GM10266 (cell line): ENCODE measurements around the gene GNPDA2.

Source experiments
- DNase-seq: peaks from one replicate; pipeline ENCODE4 v3.0.0; 2012; ENCODE audit errors: extremely low spot score
- TF ChIP-seq, protein P1 (sequence below): IDR thresholded peaks from 2 replicates; pipeline ENCODE4 v1.5.1; 2012; ENCODE audit warnings: mild to moderate bottlenecking, low read depth; ENCODE audit not compliant: control insufficient read depth, insufficient read depth; ENCODE audit errors: missing control alignments

Gene GNPDA2

DNA sequence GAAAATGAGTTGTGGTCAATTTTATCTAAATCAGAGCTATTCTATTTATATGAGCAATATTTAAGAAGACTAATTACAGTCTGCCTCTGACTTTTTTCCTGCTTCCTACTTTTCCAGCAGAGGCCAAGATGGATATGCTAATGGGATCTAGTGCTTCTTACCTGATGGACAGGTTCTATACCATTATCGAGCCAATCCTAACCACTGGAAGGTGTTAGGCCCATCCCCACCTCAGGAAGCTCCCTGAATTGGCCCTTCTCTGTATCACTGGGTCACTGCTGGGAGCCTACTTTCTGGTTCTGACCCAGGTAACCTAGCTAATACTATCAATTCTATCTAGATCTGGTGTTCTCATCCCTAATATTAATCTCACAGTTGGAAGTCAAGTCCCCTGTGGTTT is 74.4 kb downstream of the GNPDA2 start:
- no peak for DNase-seq
- TF ChIP-seq, protein P1, sequence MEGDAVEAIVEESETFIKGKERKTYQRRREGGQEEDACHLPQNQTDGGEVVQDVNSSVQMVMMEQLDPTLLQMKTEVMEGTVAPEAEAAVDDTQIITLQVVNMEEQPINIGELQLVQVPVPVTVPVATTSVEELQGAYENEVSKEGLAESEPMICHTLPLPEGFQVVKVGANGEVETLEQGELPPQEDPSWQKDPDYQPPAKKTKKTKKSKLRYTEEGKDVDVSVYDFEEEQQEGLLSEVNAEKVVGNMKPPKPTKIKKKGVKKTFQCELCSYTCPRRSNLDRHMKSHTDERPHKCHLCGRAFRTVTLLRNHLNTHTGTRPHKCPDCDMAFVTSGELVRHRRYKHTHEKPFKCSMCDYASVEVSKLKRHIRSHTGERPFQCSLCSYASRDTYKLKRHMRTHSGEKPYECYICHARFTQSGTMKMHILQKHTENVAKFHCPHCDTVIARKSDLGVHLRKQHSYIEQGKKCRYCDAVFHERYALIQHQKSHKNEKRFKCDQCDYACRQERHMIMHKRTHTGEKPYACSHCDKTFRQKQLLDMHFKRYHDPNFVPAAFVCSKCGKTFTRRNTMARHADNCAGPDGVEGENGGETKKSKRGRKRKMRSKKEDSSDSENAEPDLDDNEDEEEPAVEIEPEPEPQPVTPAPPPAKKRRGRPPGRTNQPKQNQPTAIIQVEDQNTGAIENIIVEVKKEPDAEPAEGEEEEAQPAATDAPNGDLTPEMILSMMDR: no peak
